ENCODE results near the gene NCOR2. TPM values are rescaled to one million over a fixed set of nuclear protein-coding genes. Genes with fewer than 3 reads are reported as not detected.

NCOR2 gene
- total and polyA plus RNA-seq, 8 donors: 49.6 to 148 (median 98.6) TPM

DNA sequence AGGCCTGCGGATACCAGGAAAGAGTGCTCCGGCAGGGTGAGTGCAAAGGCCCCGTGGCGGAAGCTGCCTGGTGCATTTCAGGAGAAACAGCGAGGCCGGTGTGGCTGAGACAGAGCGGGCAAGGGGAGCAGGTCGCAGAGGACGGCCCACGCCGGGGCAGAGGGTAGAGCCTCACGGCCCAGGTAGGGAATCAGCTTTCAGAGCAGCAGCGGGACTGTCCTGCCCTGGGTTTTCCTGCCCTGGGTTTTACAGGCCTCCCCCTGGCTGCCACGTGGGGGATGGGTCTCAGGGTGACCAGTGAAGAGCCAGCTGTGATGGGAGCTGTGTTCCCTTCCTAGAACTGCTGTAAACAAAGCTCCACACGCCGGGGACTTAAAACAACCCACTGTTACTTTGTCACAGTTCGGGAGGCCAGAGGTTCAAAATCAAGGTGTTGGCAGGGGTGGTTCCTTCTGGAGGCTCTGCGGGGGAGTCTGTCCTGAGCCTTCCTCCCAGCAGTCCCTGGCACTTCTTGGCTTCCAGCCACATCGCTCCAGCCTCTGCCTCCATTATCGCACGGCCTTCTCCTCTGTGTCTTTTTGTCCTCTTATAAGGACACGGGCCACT lies 10.4 kb downstream of the NCOR2 start:
- H3K4me1 ChIP-seq: no peaks in the 10 kb centered on the region
- FAIRE-seq: no peak
- H3K9me3 ChIP-seq: no peaks in the 10 kb centered on the region
- 81 to 82% methylated on average over 22 of the region's 22 CpGs for WGBS, 2 donors
- no peaks in the 10 kb centered on the region for H3K36me3 ChIP-seq
- H3K4me3 ChIP-seq: no peak overlapping the region
- DNase-seq: peak in 2 of 6 donors; percentile 54 to 61
- no peaks in the 10 kb centered on the region for H3K27me3 ChIP-seq
- H3K27ac ChIP-seq: no peak overlapping the region
- peak; percentile 11 to 32 (median 20) for ATAC-seq
- TF ChIP-seq, protein P1, sequence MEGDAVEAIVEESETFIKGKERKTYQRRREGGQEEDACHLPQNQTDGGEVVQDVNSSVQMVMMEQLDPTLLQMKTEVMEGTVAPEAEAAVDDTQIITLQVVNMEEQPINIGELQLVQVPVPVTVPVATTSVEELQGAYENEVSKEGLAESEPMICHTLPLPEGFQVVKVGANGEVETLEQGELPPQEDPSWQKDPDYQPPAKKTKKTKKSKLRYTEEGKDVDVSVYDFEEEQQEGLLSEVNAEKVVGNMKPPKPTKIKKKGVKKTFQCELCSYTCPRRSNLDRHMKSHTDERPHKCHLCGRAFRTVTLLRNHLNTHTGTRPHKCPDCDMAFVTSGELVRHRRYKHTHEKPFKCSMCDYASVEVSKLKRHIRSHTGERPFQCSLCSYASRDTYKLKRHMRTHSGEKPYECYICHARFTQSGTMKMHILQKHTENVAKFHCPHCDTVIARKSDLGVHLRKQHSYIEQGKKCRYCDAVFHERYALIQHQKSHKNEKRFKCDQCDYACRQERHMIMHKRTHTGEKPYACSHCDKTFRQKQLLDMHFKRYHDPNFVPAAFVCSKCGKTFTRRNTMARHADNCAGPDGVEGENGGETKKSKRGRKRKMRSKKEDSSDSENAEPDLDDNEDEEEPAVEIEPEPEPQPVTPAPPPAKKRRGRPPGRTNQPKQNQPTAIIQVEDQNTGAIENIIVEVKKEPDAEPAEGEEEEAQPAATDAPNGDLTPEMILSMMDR (IDR thresholded peaks at IDR 0.05): no peak
- intact Hi-C loops (cut with DNase I): no loop called here

DNA sequence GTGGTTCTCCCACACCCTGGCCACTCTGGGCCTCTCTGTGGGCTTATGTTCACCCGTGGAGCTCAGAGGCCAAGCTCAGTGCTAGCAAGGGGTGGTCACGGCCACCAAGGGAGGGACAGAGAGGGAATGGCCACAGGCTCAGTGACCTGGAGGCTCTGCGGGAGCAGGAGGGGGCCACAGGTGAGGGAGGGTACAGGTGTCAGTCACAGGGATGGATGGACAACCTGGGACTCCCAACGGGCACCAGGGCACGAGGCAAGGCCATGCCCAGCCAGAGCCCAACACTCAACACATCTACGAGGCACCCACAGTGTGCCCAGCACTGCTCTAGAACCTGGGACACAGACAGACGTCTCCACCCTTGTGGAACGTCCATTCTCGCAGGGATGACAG lies 11.3 kb downstream of the NCOR2 start:
- no peak overlapping the region for H3K4me3 ChIP-seq
- intact Hi-C loops (cut with DNase I): no loop called here
- H3K36me3 ChIP-seq: no peaks in the 10 kb centered on the region
- FAIRE-seq (no peak), DNase-seq (no peak), ATAC-seq (no peak)
- H3K9me3 ChIP-seq: no peaks in the 10 kb centered on the region
- peaks cover 0 to 5% (median 2%) of the 10 kb centered on the region in 3 donors for H3K4me1 ChIP-seq
- TF ChIP-seq, protein P1 (IDR thresholded peaks at IDR 0.05): no peak
- 79 to 81% methylated on average over 9 of the region's 9 CpGs for WGBS, 2 donors
- H3K27ac ChIP-seq: no peak overlapping the region
- H3K27me3 ChIP-seq: no peaks in the 10 kb centered on the region

- H3K27ac ChIP-seq: no peak overlapping the region
- TF ChIP-seq, protein P1 (IDR thresholded peaks at IDR 0.05): no peak
- H3K4me3 ChIP-seq: no peak overlapping the region
- no peaks in the 10 kb centered on the region for H3K27me3 ChIP-seq
- H3K36me3 ChIP-seq: no peaks in the 10 kb centered on the region
- H3K4me1 ChIP-seq: peaks cover 3 to 10% (median 3%) of the 10 kb centered on the region in 3 donors
- DNase-seq: peak in 1 of 6 donors; percentile 59
- FAIRE-seq: no peak
- intact Hi-C loops (cut with DNase I): no loop called here
- 83 to 84% methylated on average over 28 of the region's 28 CpGs for WGBS, 2 donors
- no peak for ATAC-seq
- no peaks in the 10 kb centered on the region for H3K9me3 ChIP-seq
Measured at GRCh38 chr12:124555168-124556073, 12.0 kb downstream of the NCOR2 start.

DNA sequence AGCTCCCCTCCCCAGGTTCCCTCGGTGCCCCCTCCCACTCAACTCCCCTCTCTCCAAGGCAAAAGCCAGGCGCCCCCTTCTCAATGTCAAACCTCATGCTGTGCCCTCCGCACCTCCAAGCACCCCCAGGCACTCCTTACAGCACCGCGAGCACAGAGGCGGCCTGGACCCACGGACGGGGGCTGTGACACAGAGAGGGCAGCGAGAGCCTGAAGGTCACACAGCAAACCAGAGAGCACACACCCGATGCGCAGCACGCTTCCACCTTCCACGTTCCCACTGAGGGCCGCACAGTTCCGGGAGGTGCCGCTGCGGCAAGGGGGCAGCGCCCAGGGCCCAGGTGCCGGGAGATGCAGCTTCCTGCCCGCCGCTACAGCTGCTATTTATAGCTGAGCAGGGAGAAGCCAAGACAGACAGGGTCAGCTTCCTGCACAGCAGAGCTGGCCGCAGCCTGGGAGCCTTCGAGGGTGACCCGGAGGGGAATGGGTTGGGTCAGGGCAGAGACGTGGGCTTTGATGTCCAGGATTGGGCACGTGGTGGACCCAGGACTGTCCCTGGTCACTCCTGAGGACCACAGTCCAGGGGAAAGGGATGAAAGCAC lies 12.9 kb downstream of the NCOR2 start:
- DNase-seq (peak in 2 of 6 donors; percentile 55 to 65), ATAC-seq (peak in 2 of 4 donors; percentile 17 to 41), FAIRE-seq (no peak)
- intact Hi-C loops (cut with DNase I): no loop called here
- H3K4me1 ChIP-seq: peaks cover 3 to 15% (median 5%) of the 10 kb centered on the region in 3 donors
- H3K4me3 ChIP-seq: no peak overlapping the region
- WGBS, 2 donors: 81 to 83% methylated on average over 26 of the region's 26 CpGs
- H3K27me3 ChIP-seq: no peaks in the 10 kb centered on the region
- H3K9me3 ChIP-seq: no peaks in the 10 kb centered on the region
- TF ChIP-seq, protein P1 (IDR thresholded peaks at IDR 0.05): no peak
- no peak overlapping the region for H3K27ac ChIP-seq
- no peaks in the 10 kb centered on the region for H3K36me3 ChIP-seq

Measured in pancreas (tissue), 10 donors.